Progenitor cell of endocrine pancreas (in vitro differentiated cells): Measurements from ENCODE around the gene CYTH1. TPM values are rescaled to one million over a fixed set of nuclear protein-coding genes. Genes with fewer than 3 reads are reported as not detected.

ENCODE experiments used
- DNase-seq: peaks from one replicate; pipeline ENCODE4 v3.0.0; 2021; ENCODE audit warnings: low spot score; ENCODE audit not compliant: unreplicated experiment
- H3K27ac Mint-ChIP-seq: 2 replicates; pipeline ENCODE4 v1.8.0; 2021; ENCODE audit warnings: mild to moderate bottlenecking, moderate library complexity, mixed read lengths
- H3K27me3 Mint-ChIP-seq: 2 replicates; pipeline ENCODE4 v1.8.0; 2021; ENCODE audit warnings: mixed read lengths
- H3K36me3 Mint-ChIP-seq: 2 replicates; pipeline ENCODE4 v1.8.0; 2022; ENCODE audit warnings: mixed read lengths; ENCODE audit not compliant: insufficient read depth
- H3K4me1 Mint-ChIP-seq: 2 replicates; pipeline ENCODE4 v1.8.0; 2021; ENCODE audit warnings: low read depth, mixed read lengths
- H3K4me3 Mint-ChIP-seq: 2 replicates; pipeline ENCODE4 v1.8.0; 2021; ENCODE audit warnings: low read depth, mild to moderate bottlenecking, moderate library complexity, mixed read lengths
- H3K9me3 Mint-ChIP-seq: 2 replicates; pipeline ENCODE4 v1.8.0; 2021; ENCODE audit warnings: low read depth, mixed read lengths
- total RNA-seq: library from RNA; stranded (reverse); gene quantifications from 2 replicates; pipeline ENCODE4 v1.2.1, GENCODE V29; 2021
- TF ChIP-seq, protein P1 (sequence below): fragments of 200-600 bp; sonication (generic); IDR thresholded peaks from one replicate; pipeline ENCODE4 v1.5.0; 2021; ENCODE audit warnings: antibody characterized with exemption, mild to moderate bottlenecking; ENCODE audit not compliant: unreplicated experiment

The CYTH1 gene
- total RNA-seq, 1 donor from 2014 or later = 33.3 TPM

DNA sequence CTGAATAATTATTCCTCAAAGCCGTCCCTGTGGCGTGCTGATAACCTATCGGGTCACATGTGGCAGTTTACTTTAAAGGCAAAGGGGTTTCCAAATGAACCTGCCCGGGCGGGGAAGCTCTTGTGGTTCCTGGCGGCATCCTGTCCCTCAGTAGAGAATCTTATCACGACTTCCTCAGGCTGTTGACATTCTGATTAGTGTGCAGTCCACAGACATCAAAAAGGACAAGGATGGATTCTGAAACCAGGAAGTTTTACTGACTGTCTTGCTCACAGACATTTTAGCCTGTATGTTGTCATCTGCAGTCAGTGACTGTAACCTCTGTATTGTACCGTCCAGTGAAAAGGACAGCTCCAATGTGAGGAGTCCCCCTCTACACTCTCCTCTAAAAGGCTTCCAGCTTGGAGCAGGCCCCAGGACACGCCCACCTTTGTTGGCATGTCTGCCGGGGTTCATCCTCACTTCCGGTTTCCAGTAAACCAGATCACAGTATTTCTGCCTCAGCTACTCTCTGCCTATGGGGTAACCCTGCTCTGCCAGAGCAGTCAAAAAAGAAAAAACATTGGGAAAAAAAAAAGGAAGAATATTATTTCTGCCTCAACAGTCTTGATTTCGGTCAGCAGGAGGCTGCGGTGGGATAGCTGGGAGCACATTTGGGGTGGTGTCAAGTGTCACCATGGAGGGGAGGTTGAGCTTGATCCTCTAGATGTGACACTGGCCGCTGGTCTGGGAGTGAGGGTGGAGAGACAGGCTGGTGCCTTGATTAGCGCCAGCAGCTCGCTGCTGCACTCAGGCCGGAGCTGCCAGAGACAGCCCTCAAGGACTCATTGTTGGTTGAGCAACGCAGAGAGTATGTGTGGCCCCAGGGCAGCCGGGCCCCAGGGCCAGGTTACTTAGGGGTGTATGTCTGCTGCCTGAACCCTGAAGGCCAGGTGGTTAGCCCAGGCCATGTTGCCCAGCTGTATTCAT lies 115.8 kb downstream of the CYTH1 start:
- Mint-ChIP-seq H3K27me3 (peaks cover 3% of the 10 kb centered on the region), H3K36me3 (no peaks in the 10 kb centered on the region), H3K9me3 (no peaks in the 10 kb centered on the region), H3K4me3 (no peak overlapping the region), H3K4me1 (peaks cover 16% of the 10 kb centered on the region), H3K27ac (peak overlapping the region; percentile 48)
- TF ChIP-seq, protein P1, sequence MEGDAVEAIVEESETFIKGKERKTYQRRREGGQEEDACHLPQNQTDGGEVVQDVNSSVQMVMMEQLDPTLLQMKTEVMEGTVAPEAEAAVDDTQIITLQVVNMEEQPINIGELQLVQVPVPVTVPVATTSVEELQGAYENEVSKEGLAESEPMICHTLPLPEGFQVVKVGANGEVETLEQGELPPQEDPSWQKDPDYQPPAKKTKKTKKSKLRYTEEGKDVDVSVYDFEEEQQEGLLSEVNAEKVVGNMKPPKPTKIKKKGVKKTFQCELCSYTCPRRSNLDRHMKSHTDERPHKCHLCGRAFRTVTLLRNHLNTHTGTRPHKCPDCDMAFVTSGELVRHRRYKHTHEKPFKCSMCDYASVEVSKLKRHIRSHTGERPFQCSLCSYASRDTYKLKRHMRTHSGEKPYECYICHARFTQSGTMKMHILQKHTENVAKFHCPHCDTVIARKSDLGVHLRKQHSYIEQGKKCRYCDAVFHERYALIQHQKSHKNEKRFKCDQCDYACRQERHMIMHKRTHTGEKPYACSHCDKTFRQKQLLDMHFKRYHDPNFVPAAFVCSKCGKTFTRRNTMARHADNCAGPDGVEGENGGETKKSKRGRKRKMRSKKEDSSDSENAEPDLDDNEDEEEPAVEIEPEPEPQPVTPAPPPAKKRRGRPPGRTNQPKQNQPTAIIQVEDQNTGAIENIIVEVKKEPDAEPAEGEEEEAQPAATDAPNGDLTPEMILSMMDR = no peak
- DNase-seq = no peak

DNA sequence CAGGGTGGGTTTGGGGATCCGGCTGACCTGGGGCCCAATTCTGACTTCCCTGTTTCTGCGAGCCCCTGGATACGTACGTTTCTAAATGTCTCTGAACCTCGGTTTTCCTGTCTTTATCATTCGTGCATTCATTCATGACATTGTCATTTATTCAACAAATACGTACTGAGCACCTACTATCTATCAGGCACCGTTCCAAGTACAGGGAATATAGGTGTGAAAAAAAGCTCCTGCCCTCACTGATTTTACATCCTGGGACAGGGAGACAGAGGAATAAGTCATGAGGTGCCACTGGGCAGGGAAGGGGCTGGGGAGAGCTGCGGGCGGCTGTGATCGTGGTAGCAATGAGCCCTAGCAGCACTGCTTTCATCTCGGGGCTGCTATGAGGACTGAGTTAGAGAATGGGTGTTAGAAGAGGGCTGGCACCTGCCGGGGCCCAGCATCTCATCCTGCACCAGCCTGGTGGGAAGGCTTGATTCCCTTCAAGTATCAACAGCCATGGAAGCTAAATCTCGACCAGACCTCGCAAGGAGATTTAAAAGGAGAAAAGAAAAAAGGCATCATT lies 116.6 kb downstream of the CYTH1 start:
- H3K27me3 Mint-ChIP-seq = peaks cover 3% of the 10 kb centered on the region
- no peak for DNase-seq
- H3K4me3 Mint-ChIP-seq = no peak overlapping the region
- H3K27ac Mint-ChIP-seq = no peak overlapping the region
- H3K4me1 Mint-ChIP-seq = peaks cover 17% of the 10 kb centered on the region
- H3K9me3 Mint-ChIP-seq = no peaks in the 10 kb centered on the region
- TF ChIP-seq, protein P1 = no peak
- H3K36me3 Mint-ChIP-seq = no peaks in the 10 kb centered on the region

DNA sequence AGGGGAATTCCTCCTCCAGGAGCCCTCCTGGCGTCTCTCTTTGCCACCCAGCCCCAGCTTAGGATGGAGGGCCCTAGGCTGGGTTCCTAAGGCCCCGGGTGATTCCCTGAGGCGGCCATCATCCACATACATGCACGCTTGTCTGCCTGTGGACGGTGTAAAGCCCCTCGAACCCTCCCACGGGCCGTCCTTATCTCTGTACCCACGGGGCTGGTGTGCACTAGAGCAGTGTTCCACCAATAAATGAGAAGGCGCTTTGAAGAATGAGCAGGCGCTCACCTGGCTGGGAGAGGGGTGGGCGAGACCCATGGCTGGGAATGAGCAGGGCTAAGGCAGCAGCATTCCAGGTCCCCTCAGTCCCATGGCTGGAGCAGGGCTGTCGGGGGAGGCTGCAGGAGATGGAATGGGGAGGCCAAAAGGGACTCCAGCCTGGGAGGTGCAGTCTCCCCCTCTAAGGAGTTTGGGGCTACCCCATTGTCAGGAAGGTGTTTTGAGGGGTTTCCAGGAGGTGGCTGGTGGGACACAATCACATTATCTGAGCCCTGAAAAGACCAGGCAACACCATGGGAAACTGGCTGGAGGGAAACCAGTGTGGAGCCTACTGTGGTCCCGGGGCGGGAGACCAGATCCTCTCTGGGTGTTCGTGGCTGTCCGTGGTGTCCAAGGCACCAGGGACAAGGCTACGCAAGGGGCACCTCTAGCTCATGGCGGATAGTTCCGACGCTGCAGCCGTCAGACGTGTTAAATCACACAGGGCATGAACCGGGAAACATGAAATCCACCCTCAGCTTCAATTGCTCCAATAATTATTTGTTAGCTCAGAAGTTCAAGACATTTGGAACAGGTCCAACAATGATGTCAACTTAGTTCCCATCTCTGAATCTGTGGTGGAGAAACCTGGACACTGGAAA lies 117.3 kb downstream of the CYTH1 start:
- no peak overlapping the region for H3K4me3 Mint-ChIP-seq
- no peaks in the 10 kb centered on the region for H3K9me3 Mint-ChIP-seq
- no peaks in the 10 kb centered on the region for H3K36me3 Mint-ChIP-seq
- H3K4me1 Mint-ChIP-seq = peaks cover 17% of the 10 kb centered on the region
- peaks cover 3% of the 10 kb centered on the region for H3K27me3 Mint-ChIP-seq
- DNase-seq = no peak
- TF ChIP-seq, protein P1 = no peak
- H3K27ac Mint-ChIP-seq = peak overlapping the region; percentile 49

DNA sequence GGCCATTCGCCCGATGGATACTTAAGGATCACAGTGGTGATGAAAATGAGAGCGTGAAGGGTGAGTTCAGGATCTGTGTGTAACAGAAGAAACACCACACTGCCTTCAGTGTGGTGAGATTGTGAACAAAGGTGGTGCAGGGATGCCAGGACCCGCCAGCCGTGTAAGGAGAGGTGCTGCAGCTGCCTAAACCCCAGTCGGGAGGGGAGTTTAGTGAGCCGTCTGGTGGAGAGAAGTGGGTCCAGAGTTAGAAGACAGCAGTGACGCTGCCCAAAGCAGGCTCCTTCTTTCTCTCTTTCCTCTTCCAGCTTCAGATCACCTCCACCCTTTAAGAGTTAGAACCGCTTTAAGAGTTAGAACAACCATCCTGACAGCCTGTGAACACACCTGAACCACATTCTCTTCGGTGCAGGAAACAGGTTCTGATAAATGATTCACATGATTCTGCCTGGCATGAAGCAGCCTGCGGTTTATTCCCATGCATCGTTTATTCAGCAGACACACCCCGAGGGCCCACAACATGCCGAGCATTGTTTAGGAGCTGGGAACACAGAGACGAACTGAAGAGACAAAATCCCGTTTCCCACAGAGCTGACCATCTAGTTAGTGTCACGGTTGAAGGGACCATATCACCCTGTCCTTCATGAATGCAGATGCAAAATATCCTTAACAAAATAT lies 120.8 kb downstream of the CYTH1 start:
- TF ChIP-seq, protein P1 = no peak
- Mint-ChIP-seq H3K36me3 (no peaks in the 10 kb centered on the region), H3K27ac (peak overlapping the region; percentile 15), H3K4me3 (no peak overlapping the region), H3K4me1 (peaks cover 15% of the 10 kb centered on the region), H3K9me3 (no peaks in the 10 kb centered on the region), H3K27me3 (peaks cover 7% of the 10 kb centered on the region)
- DNase-seq = no peak
